ENCODE measurements around the gene XBP1. TPM values are rescaled to one million over a fixed set of nuclear protein-coding genes. Genes with fewer than 3 reads are reported as not detected.

XBP1 gene
- polyA plus RNA-seq, 1 of the 3 experiments (the other 2 are of a cell fraction), result 55.6 TPM

- CTCF ChIA-PET, result interaction anchor here (2.7 to 3.5 kb wide), 2 partner anchors 8 to 221 kb away, joined by 13 to 37 read pairs; no protein-coding TSS in a partner anchor
Measured at GRCh38 chr22:28820885-28821284, 20.5 kb upstream of the XBP1 start.

GRCh38 chr22:28819253-28820096 is 19.1 kb upstream of the XBP1 start:
- POLR2A ChIA-PET, result interaction anchor here (3.5 kb wide), 1 partner anchor 19 kb away, joined by 13 read pairs; the partner anchor contains the start of gene XBP1

More at GRCh38 chr22:28820885-28821284, 20.5 kb upstream of the XBP1 start:
- DNase-seq, result no peak
- no peaks in the 10 kb centered on the region for H3K36me3 ChIP-seq (replicated peaks in 1 of 2; ENCODE audit: control insufficient read depth in 1 of 2, insufficient read depth in 2 of 2, low read length in 1 of 2)
- no peak overlapping the region for H3K9ac ChIP-seq
- H3K4me2 ChIP-seq, result no peak overlapping the region
- POLR2A ChIA-PET, result interaction anchor here (3.5 kb wide), 1 partner anchor 20 kb away, joined by 13 read pairs; the partner anchor contains the start of gene XBP1
- H3K79me2 ChIP-seq (ENCODE audit: insufficient read depth), result no peaks in the 10 kb centered on the region
- H3F3A ChIP-seq (replicated peaks; ENCODE audit: insufficient read depth), result no peaks in the 10 kb centered on the region
- peaks cover 0 to 6% of the 10 kb centered on the region in 2 experiments; a peak in 1 of 4 replicates for H3K4me1 ChIP-seq (ENCODE audit: control insufficient read depth in 1 of 2, insufficient read depth in 2 of 2, low read depth in 1 of 2, low read length in 1 of 2)
- no peak overlapping the region for H3K27ac ChIP-seq (ENCODE audit: low read depth in 2 of 2, low read length in 1 of 2)
- H3K9me3 ChIP-seq, result no peaks in the 10 kb centered on the region
- no peaks in the 10 kb centered on the region for H3K9me2 ChIP-seq
- no peaks in the 10 kb centered on the region for H4K20me1 ChIP-seq (ENCODE audit: insufficient read depth)
- no peak for TF ChIP-seq GABPA (IDR thresholded peaks at IDR 0.05; ENCODE audit: low read depth)
- no peak overlapping the region for H2AFZ ChIP-seq (ENCODE audit: low read depth)
- H3K27me3 ChIP-seq (ENCODE audit: insufficient read depth), result no peaks in the 10 kb centered on the region
- 93% methylated on average over 2 of the region's 2 CpGs for WGBS (ENCODE audit: low lambda C conversion rate)
- no peak overlapping the region for H3K4me3 ChIP-seq (ENCODE audit: low read depth in 2 of 2, low read length in 1 of 2)

More at GRCh38 chr22:28819253-28820096, 19.1 kb upstream of the XBP1 start:
- no peaks in the 10 kb centered on the region for H3K79me2 ChIP-seq (ENCODE audit: insufficient read depth)
- no peaks in the 10 kb centered on the region for H3K9me2 ChIP-seq
- CTCF ChIA-PET, result interaction anchor here (0.6 to 3.5 kb wide), 5 partner anchors 10 to 222 kb away, joined by 3 to 37 read pairs (median 4); no protein-coding TSS in a partner anchor
- no peak overlapping the region for H3K27ac ChIP-seq (ENCODE audit: low read depth in 2 of 2, low read length in 1 of 2)
- no peak overlapping the region for H3K9ac ChIP-seq
- no peak overlapping the region for H2AFZ ChIP-seq (ENCODE audit: low read depth)
- H3K36me3 ChIP-seq (replicated peaks in 1 of 2; ENCODE audit: control insufficient read depth in 1 of 2, insufficient read depth in 2 of 2, low read length in 1 of 2), result no peaks in the 10 kb centered on the region
- 67% methylated on average over 5 of the region's 5 CpGs for WGBS (ENCODE audit: low lambda C conversion rate)
- no peak overlapping the region for H3K4me3 ChIP-seq (ENCODE audit: low read depth in 2 of 2, low read length in 1 of 2)
- H4K20me1 ChIP-seq (ENCODE audit: insufficient read depth), result no peaks in the 10 kb centered on the region
- H3F3A ChIP-seq (replicated peaks; ENCODE audit: insufficient read depth), result no peaks in the 10 kb centered on the region
- H3K4me1 ChIP-seq (ENCODE audit: control insufficient read depth in 1 of 2, insufficient read depth in 2 of 2, low read depth in 1 of 2, low read length in 1 of 2), result peaks cover 0 to 6% of the 10 kb centered on the region in 2 experiments; a peak in 1 of 4 replicates
- DNase-seq, result no peak
- H3K4me2 ChIP-seq, result no peak overlapping the region
- TF ChIP-seq YY1 (IDR thresholded peaks at IDR 0.05; ENCODE audit: low read depth), result no peak
- no peak for TF ChIP-seq FOXM1 (IDR thresholded peaks at IDR 0.05; ENCODE audit: low read depth)
- no peak for TF ChIP-seq FOXJ3 (CRISPR knock-in tag; IDR thresholded peaks at IDR 0.05)
- TF ChIP-seq RCOR1 (IDR thresholded peaks at IDR 0.05; ENCODE audit: low read length), result no peak
- TF ChIP-seq CTCF (IDR thresholded peaks at IDR 0.05), result no peak
- no peak for TF ChIP-seq GABPA (IDR thresholded peaks at IDR 0.05; ENCODE audit: low read depth)
- TF ChIP-seq ELF1 (IDR thresholded peaks at IDR 0.05), result no peak
- no peak for TF ChIP-seq TEAD4 (IDR thresholded peaks at IDR 0.05; ENCODE audit: borderline replicate concordance, insufficient read depth)
- TF ChIP-seq JUND (IDR thresholded peaks at IDR 0.05), result no peak
- no peak for TF ChIP-seq RFX5 (IDR thresholded peaks at IDR 0.05; ENCODE audit: low read length)
- no peak for TF ChIP-seq PBX3 (IDR thresholded peaks at IDR 0.05)
- TF ChIP-seq USF2 (IDR thresholded peaks at IDR 0.05; ENCODE audit: borderline replicate concordance, low read depth, low read length), result no peak
- no peak for TF ChIP-seq IRF3 (IDR thresholded peaks at IDR 0.05; ENCODE audit: low read depth, low read length)
- no peak for TF ChIP-seq TAF1 (IDR thresholded peaks at IDR 0.05; ENCODE audit: borderline replicate concordance, low read depth, low read length)
- TF ChIP-seq RAD21 (IDR thresholded peaks at IDR 0.05; ENCODE audit: low read length), result no peak
- no peak for TF ChIP-seq GATA2 (CRISPR knock-in tag; IDR thresholded peaks at IDR 0.05)
- no peaks in the 10 kb centered on the region for H3K9me3 ChIP-seq
- no peaks in the 10 kb centered on the region for H3K27me3 ChIP-seq (ENCODE audit: insufficient read depth)
